Stimulated activated memory B cell treated with anti-CD40 and anti-IgM and Interleukin-4, amounts not matched to agents 10 μg/mL and 1 μg/mL and 100 μg/mL, for 72 hours (primary cell): ENCODE data around the gene EFNA2.
"Not testable (repeated sequence)": the region's sequence is repeated elsewhere in the genome, so short reads cannot be mapped to it uniquely, and the experiment has no call there.

Source experiments
- ATAC-seq: fragments of 150-1000 bp; cut with Tn5 transposase; 2 replicates; pipeline ENCODE4 v1.10.0; 2021
- H3K27ac Mint-ChIP-seq: one replicate; pipeline ENCODE4 v1.8.0; 2022; ENCODE audit warnings: mild to moderate bottlenecking, mixed read lengths
- H3K27me3 Mint-ChIP-seq: one replicate; pipeline ENCODE4 v1.8.0; 2022; ENCODE audit warnings: mixed read lengths
- H3K36me3 Mint-ChIP-seq: one replicate; pipeline ENCODE4 v1.8.0; 2022; ENCODE audit warnings: mixed read lengths
- H3K4me1 Mint-ChIP-seq: one replicate; pipeline ENCODE4 v1.8.0; 2022; ENCODE audit warnings: mixed read lengths
- H3K4me3 Mint-ChIP-seq: one replicate; pipeline ENCODE4 v1.8.0; 2022; ENCODE audit warnings: mild to moderate bottlenecking, moderate library complexity, mixed read lengths
- H3K9me3 Mint-ChIP-seq: one replicate; pipeline ENCODE4 v1.8.0; 2022; ENCODE audit warnings: mixed read lengths

The EFNA2 gene

GRCh38 chr19:1245494-1246264 lies 40.0 kb upstream of the EFNA2 start:
- H3K4me3 Mint-ChIP-seq, result no peak overlapping the region
- peaks cover 35% of the 10 kb centered on the region for H3K4me1 Mint-ChIP-seq
- H3K9me3 Mint-ChIP-seq, result no peaks in the 10 kb centered on the region
- H3K27ac Mint-ChIP-seq, result no peak overlapping the region
- no peaks in the 10 kb centered on the region for H3K36me3 Mint-ChIP-seq
- ATAC-seq, result no peak
- H3K27me3 Mint-ChIP-seq, result no peaks in the 10 kb centered on the region

- H3K4me3 Mint-ChIP-seq, H3K27me3 Mint-ChIP-seq, H3K9me3 Mint-ChIP-seq, H3K36me3 Mint-ChIP-seq, ATAC-seq, H3K27ac Mint-ChIP-seq: not testable (repeated sequence)
- H3K4me1 Mint-ChIP-seq, result peaks cover 35% of the 10 kb centered on the region
These were observed 39.2 kb upstream of the EFNA2 start for GRCh38 chr19:1246265-1247087.

GRCh38 chr19:1247748-1248138 lies 37.9 kb upstream of the EFNA2 start:
- Mint-ChIP-seq H3K27me3 (no peaks in the 10 kb centered on the region), H3K27ac (peak overlapping the region; percentile 81), H3K4me3 (peak overlapping the region; percentile 21), H3K4me1 (peaks cover 34% of the 10 kb centered on the region), H3K36me3 (peaks cover 17% of the 10 kb centered on the region), H3K9me3 (no peaks in the 10 kb centered on the region)
- no peak for ATAC-seq

GRCh38 chr19:1248139-1248785 lies 37.4 kb upstream of the EFNA2 start, which contains the start of gene MIDN:
Gene MIDN (plus strand): TSS chr19:1248583. CDS start chr19:1250297, 1,714 bp downstream.
- no peaks in the 10 kb centered on the region for H3K27me3 Mint-ChIP-seq
- peaks cover 19% of the 10 kb centered on the region for H3K36me3 Mint-ChIP-seq
- H3K4me1 Mint-ChIP-seq, result peaks cover 32% of the 10 kb centered on the region
- H3K9me3 Mint-ChIP-seq, result no peaks in the 10 kb centered on the region
- peak within 1 kb of the TSS; percentile 82 for H3K4me3 Mint-ChIP-seq
- ATAC-seq, result peak; percentile 10
- H3K27ac Mint-ChIP-seq, result peak within 1 kb of the TSS; percentile 81

GRCh38 chr19:1248786-1249297 lies 36.8 kb upstream of the EFNA2 start:
- H3K27me3 Mint-ChIP-seq, result no peaks in the 10 kb centered on the region
- peaks cover 35% of the 10 kb centered on the region for H3K4me1 Mint-ChIP-seq
- peak; percentile 37 for ATAC-seq
- peak overlapping the region; percentile 82 for H3K4me3 Mint-ChIP-seq
- H3K27ac Mint-ChIP-seq, result peak overlapping the region; percentile 81
- peaks cover 24% of the 10 kb centered on the region for H3K36me3 Mint-ChIP-seq
- H3K9me3 Mint-ChIP-seq, result no peaks in the 10 kb centered on the region

DNA sequence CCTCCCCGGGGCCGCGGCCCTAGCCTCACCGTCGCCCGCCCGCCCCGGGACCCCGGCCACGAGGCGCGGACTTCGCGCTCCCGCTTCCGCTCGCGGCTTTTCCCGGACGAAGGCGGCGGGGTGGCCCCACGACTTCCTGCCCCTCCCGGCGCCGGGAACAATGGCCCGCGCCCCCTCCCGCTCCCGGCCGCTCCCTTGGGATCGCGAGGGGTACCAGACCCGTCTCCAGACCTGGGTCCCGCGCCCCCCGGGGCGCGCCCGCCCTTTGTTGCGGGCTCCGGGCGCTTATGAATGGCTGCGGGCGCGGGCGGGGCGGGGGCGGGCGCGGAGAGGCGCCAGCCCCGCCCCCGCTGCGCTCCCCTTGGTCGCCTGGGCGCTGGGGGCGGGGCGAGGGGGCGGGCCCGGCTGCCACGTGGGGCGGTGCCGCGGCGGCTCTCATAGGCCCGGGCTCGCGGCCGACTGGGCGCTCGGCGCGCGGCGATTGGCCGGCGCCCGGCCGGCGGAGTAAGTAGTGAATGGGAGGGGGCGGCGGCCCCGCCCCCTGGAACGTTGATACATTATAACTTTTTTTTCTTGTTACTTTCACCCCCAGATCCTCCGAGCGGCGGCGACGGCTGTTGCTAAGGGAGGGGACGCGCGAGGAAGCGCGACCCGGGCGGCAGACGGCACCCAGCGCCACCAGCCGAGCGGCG lies 36.2 kb upstream of the EFNA2 start:
- Mint-ChIP-seq H3K36me3 (peaks cover 24% of the 10 kb centered on the region), H3K27me3 (no peaks in the 10 kb centered on the region), H3K4me3 (peak overlapping the region; percentile 80), H3K27ac (peak overlapping the region; percentile 48), H3K9me3 (no peaks in the 10 kb centered on the region), H3K4me1 (peaks cover 34% of the 10 kb centered on the region)
- ATAC-seq, result peak; percentile 72

GRCh38 chr19:1249990-1250436 lies 35.7 kb upstream of the EFNA2 start:
- peaks cover 32% of the 10 kb centered on the region for H3K4me1 Mint-ChIP-seq
- peaks cover 29% of the 10 kb centered on the region for H3K36me3 Mint-ChIP-seq
- peak overlapping the region; percentile 48 for H3K27ac Mint-ChIP-seq
- H3K4me3 Mint-ChIP-seq, result peak overlapping the region; percentile 80
- no peaks in the 10 kb centered on the region for H3K9me3 Mint-ChIP-seq
- H3K27me3 Mint-ChIP-seq, result no peaks in the 10 kb centered on the region
- ATAC-seq, result no peak

GRCh38 chr19:1250437-1251260 lies 35.0 kb upstream of the EFNA2 start:
- ATAC-seq, result no peak
- no peaks in the 10 kb centered on the region for H3K9me3 Mint-ChIP-seq
- H3K36me3 Mint-ChIP-seq, result peaks cover 35% of the 10 kb centered on the region
- H3K27me3 Mint-ChIP-seq, result no peaks in the 10 kb centered on the region
- H3K27ac Mint-ChIP-seq, result peak overlapping the region; percentile 94
- peaks cover 33% of the 10 kb centered on the region for H3K4me1 Mint-ChIP-seq
- peak overlapping the region; percentile 95 for H3K4me3 Mint-ChIP-seq

- Mint-ChIP-seq H3K36me3 (peaks cover 36% of the 10 kb centered on the region), H3K9me3 (no peaks in the 10 kb centered on the region), H3K27me3 (no peaks in the 10 kb centered on the region), H3K4me1 (peaks cover 33% of the 10 kb centered on the region), H3K27ac (peak overlapping the region; percentile 94), H3K4me3 (peak overlapping the region; percentile 95)
- no peak for ATAC-seq
These were observed 34.1 kb upstream of the EFNA2 start for GRCh38 chr19:1251330-1252220.

DNA sequence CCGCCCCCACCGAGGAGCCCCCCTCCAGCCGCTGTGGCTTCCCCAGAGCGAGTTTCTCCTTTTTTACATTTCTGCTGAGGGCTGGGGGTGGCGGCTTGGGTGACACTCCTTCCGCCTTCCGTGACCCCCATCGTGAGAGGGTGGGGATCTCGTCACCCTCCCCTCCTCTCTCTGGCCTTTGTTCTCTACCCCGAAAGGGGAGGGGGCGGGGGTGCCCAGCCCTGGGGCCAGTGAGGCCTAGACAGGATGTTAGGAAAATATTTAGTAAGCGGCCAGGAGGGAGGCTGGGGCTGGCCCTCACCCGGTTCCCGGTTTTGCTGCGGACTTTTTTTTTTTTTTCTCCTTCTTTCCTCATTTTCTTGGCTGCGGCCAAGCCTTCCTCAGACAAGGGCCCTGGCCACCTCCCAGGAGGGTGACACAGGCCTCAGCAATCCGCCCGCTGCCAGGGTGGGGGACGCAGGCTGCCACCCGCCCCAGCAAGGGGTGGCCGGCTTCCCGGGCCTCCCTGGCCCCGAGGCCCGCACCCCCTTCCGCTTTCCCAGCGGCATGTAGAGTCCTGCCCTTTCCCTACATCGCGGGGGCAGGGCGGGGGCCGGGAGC lies 33.4 kb upstream of the EFNA2 start:
- peaks cover 36% of the 10 kb centered on the region for H3K4me1 Mint-ChIP-seq
- no peaks in the 10 kb centered on the region for H3K9me3 Mint-ChIP-seq
- H3K27ac Mint-ChIP-seq, result peak overlapping the region; percentile 94
- peak overlapping the region; percentile 95 for H3K4me3 Mint-ChIP-seq
- peaks cover 38% of the 10 kb centered on the region for H3K36me3 Mint-ChIP-seq
- no peaks in the 10 kb centered on the region for H3K27me3 Mint-ChIP-seq
- peak; percentile 24 for ATAC-seq

GRCh38 chr19:1252821-1253513 lies 32.7 kb upstream of the EFNA2 start:
- Mint-ChIP-seq H3K4me3 (peak overlapping the region; percentile 95), H3K27ac (peak overlapping the region; percentile 94), H3K9me3 (no peaks in the 10 kb centered on the region), H3K4me1 (peaks cover 42% of the 10 kb centered on the region), H3K27me3 (no peaks in the 10 kb centered on the region), H3K36me3 (peaks cover 44% of the 10 kb centered on the region)
- ATAC-seq, result peak; percentile 35

GRCh38 chr19:1253514-1254080 lies 32.1 kb upstream of the EFNA2 start:
- H3K4me1 Mint-ChIP-seq, result peaks cover 46% of the 10 kb centered on the region
- H3K27ac Mint-ChIP-seq, result peak overlapping the region; percentile 94
- no peaks in the 10 kb centered on the region for H3K9me3 Mint-ChIP-seq
- no peak for ATAC-seq
- H3K4me3 Mint-ChIP-seq, result peak overlapping the region; percentile 95
- H3K27me3 Mint-ChIP-seq, result no peaks in the 10 kb centered on the region
- H3K36me3 Mint-ChIP-seq, result peaks cover 47% of the 10 kb centered on the region
